HG03025 (cell line): Measurements from ENCODE around the gene ARID1B.
A peak's percentile ranks its signal among the peaks of the same experiment; 100 is the strongest.

Source experiments
- ATAC-seq: cut with Tn5 transposase; IDR thresholded peaks from one replicate; pipeline ENCODE4 v1.9.1; 2021; ENCODE audit warnings: mild to moderate bottlenecking, moderate library complexity; ENCODE audit not compliant: unreplicated experiment, low FRiP score

The ARID1B gene

GRCh38 chr6:156776840-156777576 lies at the start of gene ARID1B:
ARID1B (plus strand) TSS chr6:156777378; CDS start chr6:156777681, 303 bp downstream.
- peak; percentile 46 for ATAC-seq

GRCh38 chr6:156727715-156728385 lies 49.3 kb upstream of the ARID1B start:
- no peak for ATAC-seq

DNA sequence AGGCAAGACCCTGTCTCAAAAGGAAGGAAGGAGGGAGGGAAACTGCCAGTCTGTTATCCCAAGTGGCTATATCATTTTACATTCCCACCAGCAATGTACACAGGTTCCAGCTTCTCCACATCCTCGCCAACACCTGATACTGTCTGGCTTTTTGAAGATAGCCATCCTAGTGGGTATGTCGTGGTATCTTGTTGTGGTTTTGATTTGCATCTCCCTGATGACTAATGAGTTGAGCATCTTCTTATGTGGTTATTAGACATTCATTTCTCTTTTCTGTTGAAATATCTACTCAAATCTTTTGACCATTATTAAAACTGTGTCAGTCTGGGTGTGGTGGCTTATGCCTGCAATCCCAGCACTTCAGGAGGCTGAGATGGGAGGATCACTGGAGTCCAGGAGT lies 47.9 kb upstream of the ARID1B start:
- ATAC-seq = no peak

DNA sequence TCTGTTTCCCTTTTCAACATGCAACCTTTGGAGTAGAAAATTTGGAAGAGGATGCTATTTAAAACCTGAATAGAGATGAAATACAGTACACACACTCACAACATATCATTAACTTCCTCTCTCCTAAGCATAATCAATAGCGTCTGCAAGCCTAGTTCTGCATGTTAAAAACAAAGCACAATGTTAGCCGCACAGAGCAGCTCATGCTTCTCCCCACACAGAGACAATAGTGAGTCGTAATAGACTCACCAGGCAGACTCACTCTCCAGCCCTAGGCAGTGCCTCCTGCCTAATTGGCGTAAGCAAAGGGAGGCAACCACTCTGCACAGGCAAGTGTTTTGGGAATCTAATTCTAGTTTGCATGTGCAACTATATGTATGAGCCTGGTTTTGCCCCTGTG lies 45.8 kb upstream of the ARID1B start:
- no peak for ATAC-seq

DNA sequence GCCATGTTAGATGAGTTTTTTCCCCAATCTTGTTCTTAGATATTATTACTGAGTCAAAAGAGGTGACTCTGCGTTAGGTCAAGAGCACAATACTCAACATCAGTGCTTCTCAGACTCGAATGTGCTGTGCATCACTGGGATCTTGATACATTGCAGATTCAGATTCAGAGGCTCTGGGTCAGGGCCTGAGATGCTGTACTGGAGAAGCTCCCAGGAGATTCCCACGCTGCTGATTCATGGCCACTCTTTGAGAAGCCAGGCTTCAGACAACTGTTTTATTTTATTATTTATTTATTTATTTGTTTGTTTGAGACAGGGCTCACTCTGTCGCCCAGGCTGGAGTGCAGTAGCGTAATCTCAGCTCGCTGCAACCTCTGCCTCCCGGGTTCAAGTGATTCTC lies 41.4 kb upstream of the ARID1B start:
- ATAC-seq = no peak

GRCh38 chr6:156740604-156741003 lies 36.6 kb upstream of the ARID1B start:
- no peak for ATAC-seq

DNA sequence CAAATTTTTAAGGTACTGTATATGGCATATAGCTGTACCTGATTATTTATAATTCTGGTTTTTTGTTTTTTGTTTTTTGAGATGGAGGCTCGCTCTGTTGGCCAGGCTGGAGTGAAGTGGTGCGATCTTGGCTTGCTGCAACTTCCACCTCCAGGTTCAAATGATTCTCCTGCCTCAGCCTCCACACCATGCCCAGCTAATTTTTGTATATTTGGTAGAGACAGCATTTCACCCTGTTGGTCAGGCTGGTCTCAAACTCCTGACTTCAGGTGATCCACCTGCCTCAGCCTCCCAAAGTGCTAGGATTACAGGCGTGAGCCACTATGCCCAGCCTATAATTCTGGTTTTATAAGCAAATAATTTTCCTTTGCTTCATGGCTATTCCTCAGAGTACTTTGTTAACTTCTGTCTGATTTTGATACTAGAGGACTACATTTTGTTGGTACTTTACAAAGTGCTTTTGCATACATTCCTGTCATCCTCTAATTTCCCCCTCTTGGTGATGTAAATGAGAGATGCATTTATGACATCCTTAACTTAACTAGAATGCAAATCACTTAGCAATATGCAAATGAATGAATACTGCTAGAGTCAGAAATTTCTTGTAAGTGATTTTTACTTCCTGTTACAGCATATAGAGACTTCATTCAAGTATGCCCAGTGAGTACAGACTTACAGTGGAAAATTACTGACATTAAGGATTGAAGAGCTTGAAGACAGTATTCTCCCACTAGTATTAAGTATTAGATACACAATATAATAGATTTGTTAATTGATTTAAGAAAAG lies 35.7 kb upstream of the ARID1B start:
- no peak for ATAC-seq

DNA sequence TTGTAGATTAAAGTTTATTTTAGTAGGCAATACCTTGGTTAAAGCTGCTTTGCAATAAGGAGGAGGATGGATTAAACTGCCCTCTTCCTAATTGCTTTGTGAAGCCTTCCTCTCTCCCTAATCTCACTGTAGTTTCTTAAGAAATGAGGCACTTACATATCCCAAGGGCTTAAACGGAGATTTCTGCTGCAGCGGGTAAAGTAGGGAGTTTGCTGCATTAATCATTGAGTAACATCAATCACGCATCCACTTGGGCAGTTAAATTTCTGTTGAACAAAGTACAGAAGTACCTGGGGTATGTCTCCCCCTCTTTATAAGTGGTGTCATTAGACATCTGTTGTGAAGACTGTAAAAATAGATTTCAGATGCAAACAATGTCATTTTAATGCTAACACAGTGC lies 29.5 kb upstream of the ARID1B start:
- no peak for ATAC-seq

DNA sequence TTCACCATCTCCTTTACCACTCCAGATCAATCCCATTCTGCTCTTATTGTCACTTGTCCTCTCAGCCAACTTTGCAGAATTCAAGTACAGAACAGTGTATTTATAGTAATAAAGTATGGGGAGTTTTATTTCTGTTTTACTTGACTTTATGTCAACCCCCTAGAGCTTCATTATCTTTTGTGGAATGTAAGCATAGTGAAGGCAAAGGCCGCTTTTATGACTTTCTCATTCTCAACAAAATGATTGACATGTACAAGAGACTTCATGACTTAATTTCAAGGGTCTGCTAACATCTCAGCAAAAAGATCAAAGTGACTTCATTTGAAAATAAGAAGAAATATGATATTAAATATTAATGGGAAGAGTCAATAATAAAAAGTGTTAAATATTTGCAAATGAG lies 28.7 kb upstream of the ARID1B start:
- no peak for ATAC-seq

GRCh38 chr6:156752666-156753301 lies 24.4 kb upstream of the ARID1B start:
- no peak for ATAC-seq

GRCh38 chr6:156756630-156757610 lies 20.3 kb upstream of the ARID1B start:
- no peak for ATAC-seq

- no peak for ATAC-seq
Measured at GRCh38 chr6:156757849-156758248, 19.3 kb upstream of the ARID1B start.

GRCh38 chr6:156760377-156760776 lies 16.8 kb upstream of the ARID1B start:
- ATAC-seq = no peak

DNA sequence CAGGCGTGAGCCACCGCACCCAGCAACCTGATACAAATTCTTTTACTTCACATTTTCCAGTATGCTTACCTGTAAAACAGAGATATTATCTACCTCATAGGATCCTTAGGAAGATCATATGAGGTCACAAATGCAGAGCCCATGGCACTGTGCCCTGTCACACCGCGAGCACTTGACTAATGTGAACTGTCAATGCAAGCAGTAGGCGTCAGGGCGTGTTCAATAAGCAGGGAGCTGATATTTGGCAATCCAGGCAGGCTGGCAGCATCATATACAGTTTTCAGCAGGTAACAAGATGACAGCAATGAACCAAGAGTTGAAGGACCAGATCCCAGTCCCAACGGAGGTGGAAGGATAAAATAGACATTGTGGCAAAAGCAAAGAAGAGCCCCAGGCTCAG lies 14.6 kb upstream of the ARID1B start:
- ATAC-seq = no peak

GRCh38 chr6:156765117-156765516 lies 12.1 kb upstream of the ARID1B start:
- no peak for ATAC-seq

GRCh38 chr6:156767603-156768467 lies 9.3 kb upstream of the ARID1B start:
- peak; percentile 94 for ATAC-seq

DNA sequence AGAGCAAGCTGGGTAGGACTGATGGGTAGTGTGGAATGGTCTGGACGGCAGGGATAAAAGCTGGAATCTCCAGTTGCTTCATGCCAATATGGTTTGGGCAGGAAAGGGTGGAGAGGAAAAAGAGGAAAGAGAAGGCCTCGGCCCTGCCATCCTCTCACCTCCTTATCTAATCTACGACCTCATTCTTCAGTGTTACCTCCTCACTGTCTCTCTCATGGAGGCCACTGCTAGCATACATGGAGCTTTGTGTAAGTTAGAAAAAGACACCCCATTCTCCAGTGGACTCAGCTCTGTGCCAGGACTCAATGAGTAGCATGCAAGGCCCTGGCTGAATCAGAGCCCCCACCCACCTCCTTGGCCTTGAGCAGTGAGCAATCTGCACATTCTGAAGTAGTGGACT lies 6.1 kb upstream of the ARID1B start:
- ATAC-seq = no peak

DNA sequence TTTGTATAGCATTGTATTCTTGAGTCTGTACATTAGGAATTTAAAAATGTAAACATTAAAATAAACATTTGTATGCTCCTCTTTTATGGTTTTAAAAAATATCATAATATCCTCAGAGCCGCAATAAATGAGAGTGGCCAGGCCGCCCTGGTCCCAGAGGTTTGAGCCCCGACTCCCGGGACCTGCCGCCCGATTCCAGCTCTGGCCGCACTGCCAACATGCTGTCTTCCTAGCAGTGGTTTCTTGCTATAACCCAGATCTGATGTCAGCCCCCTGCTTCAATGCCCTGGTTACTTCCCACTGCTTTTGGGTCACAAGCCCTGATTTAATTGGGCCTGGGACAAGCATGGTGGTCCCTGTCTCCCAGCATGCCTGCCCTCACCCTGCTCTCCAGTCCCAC lies 5.4 kb upstream of the ARID1B start:
- no peak for ATAC-seq

DNA sequence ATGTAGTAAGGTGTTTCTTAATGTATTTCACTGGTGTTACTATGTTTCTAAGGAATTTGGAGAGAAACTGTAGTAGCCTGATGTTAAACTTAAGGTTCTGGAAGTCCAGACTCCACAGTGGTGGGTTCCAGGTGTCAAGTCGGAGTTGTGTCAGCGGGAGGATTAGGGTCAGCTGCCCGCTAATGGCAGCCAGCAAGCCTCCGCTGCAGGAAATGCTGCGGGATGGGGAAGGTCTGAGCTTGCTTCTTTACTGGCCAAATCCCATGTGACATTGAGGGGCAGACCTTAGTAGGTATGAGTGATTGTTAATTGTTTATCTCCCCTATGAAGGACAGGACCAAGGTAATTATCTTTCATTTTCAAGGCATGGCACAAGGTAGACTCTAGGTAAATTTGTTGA lies 3.7 kb upstream of the ARID1B start:
- ATAC-seq = no peak
